ENCODE results near the gene PITPNM2.
"Not testable (repeated sequence)": the region's sequence is repeated elsewhere in the genome, so short reads cannot be mapped to it uniquely, and the experiment has no call there.

- not testable (repeated sequence) for TF ChIP-seq CTCF, EP300, POLR2A (IDR thresholded peaks at IDR 0.05)
Measured at GRCh38 chr12:123104094-123104493, 46.8 kb downstream of the PITPNM2 start.
